Activated CD4-positive, alpha-beta T cell treated with anti-CD3 and anti-CD28 coated beads, Interleukin-2, amount 10 ng/mL, durations not matched to agents 7 days and 5 days (primary cell): ENCODE measurements around the gene LDLRAD3. TPM values are rescaled to one million over a fixed set of nuclear protein-coding genes. Genes with fewer than 3 reads are reported as not detected.

Experiments used
- CTCF ChIA-PET: fragments of 350-600 bp; sonication (Branson Sonifier 250); formaldehyde crosslinking; loops from one replicate; lab custom pipeline; 2021; ENCODE audit warnings: antibody characterized with exemption; lab: Charles Lee
- POLR2A ChIA-PET: fragments of 350-600 bp; sonication (Branson Sonifier 250); formaldehyde crosslinking; loops from one replicate; lab custom pipeline; 2021; ENCODE audit warnings: antibody characterized with exemption; lab: Charles Lee
- DNase-seq: peaks from one replicate; pipeline ENCODE4 v3.0.0-alpha.2; 2020
- H3K27ac Mint-ChIP-seq: one replicate; pipeline ENCODE4 v1.8.0; 2021; ENCODE audit warnings: mild to moderate bottlenecking, moderate library complexity, mixed read lengths
- H3K27me3 Mint-ChIP-seq: one replicate; pipeline ENCODE4 v1.8.0; 2021; ENCODE audit warnings: mixed read lengths
- H3K36me3 Mint-ChIP-seq: one replicate; pipeline ENCODE4 v1.8.0; 2021; ENCODE audit warnings: low read depth, mixed read lengths
- H3K4me1 Mint-ChIP-seq: one replicate; pipeline ENCODE4 v1.8.0; 2021; ENCODE audit warnings: mixed read lengths
- H3K4me3 Mint-ChIP-seq: one replicate; pipeline ENCODE4 v1.8.0; 2021; ENCODE audit warnings: mild to moderate bottlenecking, moderate library complexity, mixed read lengths
- H3K9me3 Mint-ChIP-seq: one replicate; pipeline ENCODE4 v1.8.0; 2021; ENCODE audit warnings: mixed read lengths
- total RNA-seq, 2 experiments: library from RNA; stranded (reverse); gene quantifications; one replicate each; pipeline ENCODE4 v1.2.3, GENCODE V29; 2021

Gene LDLRAD3
- total RNA-seq, 2 experiments from 2014 or later, result 0.07 TPM; not detected in 1

GRCh38 chr11:36129955-36130354 is 186.1 kb downstream of the LDLRAD3 start:
- Mint-ChIP-seq H3K27ac (no peak overlapping the region), H3K36me3 (no peaks in the 10 kb centered on the region), H3K4me1 (no peaks in the 10 kb centered on the region), H3K9me3 (no peaks in the 10 kb centered on the region), H3K4me3 (no peak overlapping the region), H3K27me3 (peaks cover 3% of the 10 kb centered on the region)
- no peak for DNase-seq
- ChIA-PET POLR2A (no interaction called here), CTCF (interaction anchor here (1.0 kb wide), 1 partner anchor 54 kb away, joined by 3 read pairs; no protein-coding TSS in a partner anchor)

GRCh38 chr11:36130401-36130800 is 186.5 kb downstream of the LDLRAD3 start:
- H3K27me3 Mint-ChIP-seq, result peaks cover 3% of the 10 kb centered on the region
- POLR2A ChIA-PET, result no interaction called here
- H3K9me3 Mint-ChIP-seq, result no peaks in the 10 kb centered on the region
- CTCF ChIA-PET, result interaction anchor here (1.0 kb wide), 1 partner anchor 53 kb away, joined by 3 read pairs; no protein-coding TSS in a partner anchor
- no peaks in the 10 kb centered on the region for H3K36me3 Mint-ChIP-seq
- no peak overlapping the region for H3K4me3 Mint-ChIP-seq
- H3K4me1 Mint-ChIP-seq, result no peaks in the 10 kb centered on the region
- DNase-seq, result no peak
- H3K27ac Mint-ChIP-seq, result no peak overlapping the region

- Mint-ChIP-seq H3K27ac (no peak overlapping the region), H3K36me3 (no peaks in the 10 kb centered on the region), H3K4me1 (no peaks in the 10 kb centered on the region), H3K27me3 (peaks cover 3% of the 10 kb centered on the region), H3K9me3 (no peaks in the 10 kb centered on the region), H3K4me3 (no peak overlapping the region)
- CTCF ChIA-PET, result interaction anchor here (0.6 kb wide), 1 partner anchor 659 kb away, joined by 5 read pairs; no protein-coding TSS in a partner anchor
- POLR2A ChIA-PET, result no interaction called here
- peak; percentile 9 for DNase-seq
Measured at GRCh38 chr11:36131721-36132397, 188.0 kb downstream of the LDLRAD3 start.

GRCh38 chr11:36132940-36133339 is 189.1 kb downstream of the LDLRAD3 start:
- no peak for DNase-seq
- CTCF ChIA-PET, result no interaction called here
- Mint-ChIP-seq H3K27me3 (peaks cover 3% of the 10 kb centered on the region), H3K36me3 (no peaks in the 10 kb centered on the region), H3K4me3 (no peak overlapping the region), H3K27ac (no peak overlapping the region), H3K4me1 (no peaks in the 10 kb centered on the region), H3K9me3 (no peaks in the 10 kb centered on the region)
- POLR2A ChIA-PET, result no interaction called here

- ChIA-PET CTCF (interaction anchor here (1.3 kb wide), 1 partner anchor 530 kb away, joined by 3 read pairs; no protein-coding TSS in a partner anchor), POLR2A (no interaction called here)
- H3K27ac Mint-ChIP-seq, result no peak overlapping the region
- H3K4me1 Mint-ChIP-seq, result no peaks in the 10 kb centered on the region
- H3K4me3 Mint-ChIP-seq, result no peak overlapping the region
- no peaks in the 10 kb centered on the region for H3K36me3 Mint-ChIP-seq
- H3K9me3 Mint-ChIP-seq, result no peaks in the 10 kb centered on the region
- H3K27me3 Mint-ChIP-seq, result peaks cover 2% of the 10 kb centered on the region
- DNase-seq, result no peak
Measured at GRCh38 chr11:36135076-36135475, 191.2 kb downstream of the LDLRAD3 start.

GRCh38 chr11:36139767-36140166 is 195.9 kb downstream of the LDLRAD3 start:
- no peak overlapping the region for H3K4me3 Mint-ChIP-seq
- no peaks in the 10 kb centered on the region for H3K9me3 Mint-ChIP-seq
- no peaks in the 10 kb centered on the region for H3K4me1 Mint-ChIP-seq
- CTCF ChIA-PET, result no interaction called here
- H3K27me3 Mint-ChIP-seq, result peaks cover 2% of the 10 kb centered on the region
- DNase-seq, result no peak
- POLR2A ChIA-PET, result no interaction called here
- H3K27ac Mint-ChIP-seq, result no peak overlapping the region
- H3K36me3 Mint-ChIP-seq, result no peaks in the 10 kb centered on the region

GRCh38 chr11:36141196-36141953 is 197.5 kb downstream of the LDLRAD3 start:
- no peak overlapping the region for H3K4me3 Mint-ChIP-seq

GRCh38 chr11:36141956-36142355 is 198.1 kb downstream of the LDLRAD3 start:
- DNase-seq, result no peak
- H3K4me1 Mint-ChIP-seq, result no peaks in the 10 kb centered on the region
- H3K27me3 Mint-ChIP-seq, result peaks cover 2% of the 10 kb centered on the region
- no peak overlapping the region for H3K4me3 Mint-ChIP-seq
- no peak overlapping the region for H3K27ac Mint-ChIP-seq
- CTCF ChIA-PET, result no interaction called here
- POLR2A ChIA-PET, result no interaction called here
- no peaks in the 10 kb centered on the region for H3K9me3 Mint-ChIP-seq
- H3K36me3 Mint-ChIP-seq, result no peaks in the 10 kb centered on the region

More at GRCh38 chr11:36141196-36141953, 197.5 kb downstream of the LDLRAD3 start:
- POLR2A ChIA-PET, result no interaction called here
- H3K27me3 Mint-ChIP-seq, result peaks cover 2% of the 10 kb centered on the region
- H3K4me1 Mint-ChIP-seq, result no peaks in the 10 kb centered on the region
- DNase-seq, result no peak
- H3K27ac Mint-ChIP-seq, result no peak overlapping the region
- H3K36me3 Mint-ChIP-seq, result no peaks in the 10 kb centered on the region
- CTCF ChIA-PET, result no interaction called here
- H3K9me3 Mint-ChIP-seq, result no peaks in the 10 kb centered on the region

- no peaks in the 10 kb centered on the region for H3K9me3 Mint-ChIP-seq
- CTCF ChIA-PET, result no interaction called here
- no peaks in the 10 kb centered on the region for H3K4me1 Mint-ChIP-seq
- no peak overlapping the region for H3K4me3 Mint-ChIP-seq
- POLR2A ChIA-PET, result no interaction called here
- no peak overlapping the region for H3K27ac Mint-ChIP-seq
- peaks cover 2% of the 10 kb centered on the region for H3K27me3 Mint-ChIP-seq
- DNase-seq, result no peak
- no peaks in the 10 kb centered on the region for H3K36me3 Mint-ChIP-seq
Measured at GRCh38 chr11:36142439-36142838, 198.6 kb downstream of the LDLRAD3 start.

- Mint-ChIP-seq H3K4me3 (no peak overlapping the region), H3K27ac (no peak overlapping the region), H3K4me1 (no peaks in the 10 kb centered on the region), H3K27me3 (peaks cover 2% of the 10 kb centered on the region), H3K36me3 (no peaks in the 10 kb centered on the region), H3K9me3 (no peaks in the 10 kb centered on the region)
- ChIA-PET POLR2A (no interaction called here), CTCF (interaction anchor here (0.8 kb wide), 1 partner anchor 38 kb away, joined by 3 read pairs; no protein-coding TSS in a partner anchor)
- no peak for DNase-seq
Measured at GRCh38 chr11:36142879-36143278, 199.0 kb downstream of the LDLRAD3 start.

GRCh38 chr11:36146437-36146836 is 202.6 kb downstream of the LDLRAD3 start:
- no peaks in the 10 kb centered on the region for H3K9me3 Mint-ChIP-seq
- POLR2A ChIA-PET, result no interaction called here

GRCh38 chr11:36147491-36147890 is 203.6 kb downstream of the LDLRAD3 start:
- H3K4me3 Mint-ChIP-seq, result no peak overlapping the region
- H3K27ac Mint-ChIP-seq, result no peak overlapping the region
- no peaks in the 10 kb centered on the region for H3K9me3 Mint-ChIP-seq
- peaks cover 10% of the 10 kb centered on the region for H3K4me1 Mint-ChIP-seq
- no peaks in the 10 kb centered on the region for H3K36me3 Mint-ChIP-seq
- CTCF ChIA-PET, result interaction anchor here (0.6 kb wide), 1 partner anchor 228 kb away, joined by 3 read pairs; no protein-coding TSS in a partner anchor
- DNase-seq, result no peak
- no peaks in the 10 kb centered on the region for H3K27me3 Mint-ChIP-seq
- POLR2A ChIA-PET, result no interaction called here

More at GRCh38 chr11:36146437-36146836, 202.6 kb downstream of the LDLRAD3 start:
- Mint-ChIP-seq H3K4me3 (no peak overlapping the region), H3K27me3 (no peaks in the 10 kb centered on the region), H3K4me1 (peaks cover 10% of the 10 kb centered on the region), H3K27ac (no peak overlapping the region), H3K36me3 (no peaks in the 10 kb centered on the region)
- DNase-seq, result no peak
- CTCF ChIA-PET, result no interaction called here

- Mint-ChIP-seq H3K9me3 (no peaks in the 10 kb centered on the region), H3K36me3 (no peaks in the 10 kb centered on the region), H3K27ac (no peak overlapping the region), H3K4me3 (no peak overlapping the region), H3K4me1 (peaks cover 10% of the 10 kb centered on the region), H3K27me3 (no peaks in the 10 kb centered on the region)
- DNase-seq, result no peak
- ChIA-PET POLR2A (no interaction called here), CTCF (interaction anchor here (1.0 kb wide), 1 partner anchor 351 kb away, joined by 3 read pairs; no protein-coding TSS in a partner anchor)
Measured at GRCh38 chr11:36148701-36149100, 204.8 kb downstream of the LDLRAD3 start.
